DMS53 treated with DMSO at 0.1 percent for 48 hours (cell line): ENCODE measurements around the gene LINGO1.

Source experiments
- DNase-seq: peaks from one replicate; lab custom pipeline; 2025; ENCODE audit not compliant: unreplicated experiment; lab: John Stamatoyannopoulos, UW

Gene LINGO1

GRCh38 chr15:77632534-77633133 lies at the start of gene LINGO1:
LINGO1 (minus strand) TSS chr15:77632912; CDS start chr15:77632315, 597 bp downstream.
- DNase-seq, result no peak

- no peak for DNase-seq
Measured at GRCh38 chr15:77681362-77681761, 48.6 kb upstream of the LINGO1 start.

- DNase-seq, result no peak
Measured at GRCh38 chr15:77676569-77677375, 44.1 kb upstream of the LINGO1 start.

- no peak for DNase-seq
Measured at GRCh38 chr15:77675806-77676415, 43.2 kb upstream of the LINGO1 start.

GRCh38 chr15:77674327-77674726 lies 41.6 kb upstream of the LINGO1 start:
- DNase-seq, result no peak

GRCh38 chr15:77673866-77674265 lies 41.2 kb upstream of the LINGO1 start:
- no peak for DNase-seq

GRCh38 chr15:77672135-77672534 lies 39.4 kb upstream of the LINGO1 start:
- no peak for DNase-seq

- DNase-seq, result no peak
Measured at GRCh38 chr15:77671362-77672056, 38.8 kb upstream of the LINGO1 start.

- DNase-seq, result no peak
Measured at GRCh38 chr15:77670558-77671361, 38.0 kb upstream of the LINGO1 start.

GRCh38 chr15:77669896-77670295 lies 37.2 kb upstream of the LINGO1 start:
- DNase-seq, result no peak

GRCh38 chr15:77667338-77668234 lies 34.9 kb upstream of the LINGO1 start:
- no peak for DNase-seq

- no peak for DNase-seq
Measured at GRCh38 chr15:77666296-77666660, 33.6 kb upstream of the LINGO1 start.

- no peak for DNase-seq
Measured at GRCh38 chr15:77665530-77666295, 33.0 kb upstream of the LINGO1 start.

GRCh38 chr15:77664428-77664827 lies 31.7 kb upstream of the LINGO1 start:
- no peak for DNase-seq

GRCh38 chr15:77663256-77663655 lies 30.5 kb upstream of the LINGO1 start:
- DNase-seq, result no peak

- peak; percentile 2 for DNase-seq
Measured at GRCh38 chr15:77659350-77660321, 26.9 kb upstream of the LINGO1 start.

GRCh38 chr15:77658304-77658703 lies 25.6 kb upstream of the LINGO1 start:
- DNase-seq, result no peak
